Mesodermal cell (in vitro differentiated cells): ENCODE results near the gene DPP6.

Experiments used
- H3K27ac ChIP-seq: 2 replicates; pipeline ENCODE4 v1.7.0; 2013; ENCODE audit warnings: mild to moderate bottlenecking, low read depth, low read length, moderate library complexity; ENCODE audit not compliant: severe bottlenecking
- H3K36me3 ChIP-seq: 2 replicates; pipeline ENCODE4 v1.7.1; 2013; ENCODE audit warnings: mild to moderate bottlenecking, low read length, moderate library complexity; ENCODE audit not compliant: control insufficient read depth, insufficient read depth
- H3K4me1 ChIP-seq: one replicate; pipeline ENCODE4 v1.7.1; 2013; ENCODE audit warnings: mild to moderate bottlenecking, low read length; ENCODE audit not compliant: insufficient read depth, control insufficient read depth, poor library complexity, severe bottlenecking
- H3K4me3 ChIP-seq: 2 replicates; pipeline ENCODE4 v1.7.0; 2013; ENCODE audit warnings: low read length, control low read depth, mild to moderate bottlenecking; ENCODE audit not compliant: insufficient read depth, poor library complexity, severe bottlenecking; ENCODE audit errors: extremely low read depth
- H3K9me3 ChIP-seq: 2 replicates; pipeline ENCODE4 v1.7.1; 2013; ENCODE audit warnings: mild to moderate bottlenecking, low read length, moderate library complexity; ENCODE audit not compliant: control insufficient read depth
- WGBS, 2 experiments: methylation state at CpG; one replicate each; pipeline ENCODE4 v1.1.5; 2013; ENCODE audit warnings: missing lambda C conversion rate in 2 of 2; ENCODE audit not compliant: insufficient coverage in 2 of 2; 5-methylcytosine and 5-hydroxymethylcytosine counted together

DPP6 gene

DNA sequence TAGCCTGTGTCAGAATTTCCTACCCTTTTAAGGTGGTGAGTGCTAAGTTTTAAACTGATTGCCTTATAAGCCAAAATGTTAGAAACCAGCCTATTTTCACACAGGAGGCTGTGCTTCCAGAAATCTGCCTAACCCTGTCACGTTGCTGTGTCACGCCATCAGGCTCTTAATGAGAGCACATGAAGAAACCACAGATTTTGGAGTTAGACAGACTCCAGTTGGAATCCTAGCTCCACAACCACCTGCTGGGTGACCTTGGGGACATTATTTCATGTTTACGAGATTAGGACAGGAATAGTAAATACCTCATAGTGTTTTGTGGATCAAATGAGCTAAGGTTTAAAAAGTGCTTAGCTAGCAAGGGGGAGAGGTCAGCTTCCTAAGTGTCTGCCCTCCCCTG lies 321.8 kb downstream of the DPP6 start:
- Histone ChIP-seq H3K4me1 (peaks cover 6% of the 10 kb centered on the region), H3K4me3 (no peak overlapping the region), H3K27ac (no peak overlapping the region), H3K9me3 (no peaks in the 10 kb centered on the region), H3K36me3 (no peaks in the 10 kb centered on the region)
- 100% methylated on average over 1 of the region's 3 CpGs for WGBS, 2 experiments

DNA sequence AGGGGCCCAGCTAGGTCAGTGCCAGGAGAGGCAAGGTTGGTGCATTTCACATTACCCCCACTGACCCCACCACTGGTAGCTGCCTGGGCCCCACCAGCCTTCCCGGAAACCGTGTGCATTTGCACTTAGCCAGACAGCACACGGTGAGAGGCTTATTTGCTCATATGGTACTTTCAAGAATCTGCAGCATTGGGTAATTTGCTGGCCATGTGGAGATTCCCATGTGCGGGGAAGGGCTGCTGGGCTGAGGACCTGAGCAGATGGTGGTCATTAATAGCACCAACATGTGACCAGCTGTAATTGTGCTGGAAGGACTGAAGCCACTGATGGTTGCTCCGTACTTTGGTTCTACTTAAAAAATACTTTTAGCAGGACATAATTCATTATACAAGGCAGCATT lies 323.8 kb downstream of the DPP6 start:
- Histone ChIP-seq H3K27ac (no peak overlapping the region), H3K4me3 (no peak overlapping the region), H3K9me3 (no peaks in the 10 kb centered on the region), H3K4me1 (peaks cover 6% of the 10 kb centered on the region), H3K36me3 (no peaks in the 10 kb centered on the region)
- 94 to 95% methylated on average over 3 to 4 of the region's 5 CpGs for WGBS, 2 experiments

- no peaks in the 10 kb centered on the region for H3K4me1 ChIP-seq
- no peak overlapping the region for H3K27ac ChIP-seq
- 67 to 86% methylated on average over 3 of the region's 3 CpGs for WGBS, 2 experiments
- H3K4me3 ChIP-seq = no peak overlapping the region
- no peaks in the 10 kb centered on the region for H3K36me3 ChIP-seq
- H3K9me3 ChIP-seq = no peaks in the 10 kb centered on the region
These were observed 328.6 kb downstream of the DPP6 start for GRCh38 chr7:154380771-154381170.

GRCh38 chr7:154383045-154383444 lies 330.8 kb downstream of the DPP6 start:
- WGBS, 2 experiments = 80 to 100% methylated on average over 1 of the region's 3 CpGs

DNA sequence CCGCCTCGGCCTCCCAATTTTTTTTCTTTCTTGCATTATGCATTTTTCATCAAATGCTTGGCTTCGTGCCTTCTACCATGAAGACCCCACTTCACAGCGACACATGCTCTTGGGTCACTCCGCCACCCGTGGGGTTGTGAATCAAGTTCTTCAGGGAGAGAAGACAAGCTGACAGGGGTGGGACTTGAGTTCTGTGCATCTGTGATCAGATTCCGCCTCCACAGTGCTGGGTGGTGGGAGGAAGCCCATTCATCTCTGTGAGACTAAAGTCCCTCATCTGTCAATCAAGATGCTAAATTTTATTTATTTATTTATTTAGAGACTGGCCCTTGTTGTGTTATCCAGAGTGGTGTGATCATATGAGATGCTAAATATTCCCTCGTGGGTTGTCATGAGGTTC lies 333.0 kb downstream of the DPP6 start:
- H3K4me1 ChIP-seq = no peaks in the 10 kb centered on the region
- 64 to 71% methylated on average over 1 of the region's 8 CpGs for WGBS, 2 experiments
- H3K36me3 ChIP-seq = no peaks in the 10 kb centered on the region
- H3K4me3 ChIP-seq = no peak overlapping the region
- no peak overlapping the region for H3K27ac ChIP-seq
- H3K9me3 ChIP-seq = no peaks in the 10 kb centered on the region

More at GRCh38 chr7:154383045-154383444, 330.8 kb downstream of the DPP6 start:
- Histone ChIP-seq H3K4me1 (no peaks in the 10 kb centered on the region), H3K36me3 (no peaks in the 10 kb centered on the region), H3K27ac (no peak overlapping the region), H3K4me3 (no peak overlapping the region), H3K9me3 (no peaks in the 10 kb centered on the region)

GRCh38 chr7:154387252-154387651 lies 335.1 kb downstream of the DPP6 start:
- no peaks in the 10 kb centered on the region for H3K36me3 ChIP-seq
- H3K4me3 ChIP-seq = no peak overlapping the region
- no peaks in the 10 kb centered on the region for H3K9me3 ChIP-seq
- H3K4me1 ChIP-seq = no peaks in the 10 kb centered on the region
- H3K27ac ChIP-seq = no peak overlapping the region

- no peak overlapping the region for H3K27ac ChIP-seq
- WGBS, 2 experiments = 92 to 94% methylated on average over 2 to 4 of the region's 4 CpGs
These were observed 336.2 kb downstream of the DPP6 start for GRCh38 chr7:154388412-154388811.

GRCh38 chr7:154388999-154389398 lies 336.8 kb downstream of the DPP6 start:
- Histone ChIP-seq H3K9me3 (no peaks in the 10 kb centered on the region), H3K27ac (no peak overlapping the region), H3K4me1 (no peaks in the 10 kb centered on the region), H3K4me3 (no peak overlapping the region), H3K36me3 (no peaks in the 10 kb centered on the region)
- WGBS, 2 experiments = 83 to 88% methylated on average over 5 to 8 of the region's 10 CpGs

More at GRCh38 chr7:154388412-154388811, 336.2 kb downstream of the DPP6 start:
- Histone ChIP-seq H3K36me3 (no peaks in the 10 kb centered on the region), H3K4me1 (no peaks in the 10 kb centered on the region), H3K9me3 (no peaks in the 10 kb centered on the region), H3K4me3 (no peak overlapping the region)

DNA sequence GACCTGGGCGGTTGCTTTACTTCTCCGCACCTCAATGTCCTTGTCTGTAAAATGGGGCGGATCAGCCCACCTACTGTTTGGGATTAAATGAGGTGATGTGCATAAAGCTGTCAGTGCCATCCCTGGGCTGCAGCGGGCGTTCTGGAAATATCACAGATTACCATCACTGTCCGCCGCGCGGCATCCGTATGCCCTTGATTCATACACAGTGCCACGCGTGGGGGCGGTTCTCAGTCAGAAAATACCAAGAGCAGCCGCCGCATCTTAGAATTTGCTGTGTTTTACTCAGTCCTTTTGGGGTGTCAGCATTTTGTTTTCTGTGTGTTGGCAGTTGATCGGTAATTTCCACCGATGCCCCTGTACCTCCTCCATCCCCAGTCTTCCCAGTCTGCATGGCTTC lies 338.8 kb downstream of the DPP6 start:
- H3K27ac ChIP-seq = no peak overlapping the region
- no peaks in the 10 kb centered on the region for H3K9me3 ChIP-seq
- no peaks in the 10 kb centered on the region for H3K4me1 ChIP-seq
- no peak overlapping the region for H3K4me3 ChIP-seq
- H3K36me3 ChIP-seq = no peaks in the 10 kb centered on the region
- 91 to 96% methylated on average over 12 to 15 of the region's 17 CpGs for WGBS, 2 experiments

DNA sequence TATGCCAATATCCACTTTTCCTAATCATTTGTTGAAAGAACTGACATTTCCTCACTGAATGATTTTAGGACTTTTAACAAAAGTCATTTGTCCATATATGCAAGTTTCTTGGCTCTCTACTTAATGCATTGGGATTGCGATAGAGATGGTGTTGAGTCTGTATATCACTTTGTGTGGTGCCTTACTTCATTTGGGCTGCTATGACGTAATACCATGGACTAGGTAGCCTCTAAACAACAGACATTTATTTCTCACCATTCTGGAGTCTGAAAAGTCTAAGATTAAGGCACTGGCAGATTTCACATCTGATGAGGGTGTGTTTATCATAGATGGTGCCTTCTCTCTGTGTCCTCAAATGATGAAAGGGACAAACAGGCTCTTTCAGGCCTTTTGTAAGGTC lies 342.6 kb downstream of the DPP6 start:
- no peaks in the 10 kb centered on the region for H3K9me3 ChIP-seq
- no peaks in the 10 kb centered on the region for H3K36me3 ChIP-seq
- H3K27ac ChIP-seq = no peak overlapping the region
- WGBS, 2 experiments = no CpG with 5 or more reads among the region's 2 CpGs
- no peaks in the 10 kb centered on the region for H3K4me1 ChIP-seq
- H3K4me3 ChIP-seq = no peak overlapping the region

DNA sequence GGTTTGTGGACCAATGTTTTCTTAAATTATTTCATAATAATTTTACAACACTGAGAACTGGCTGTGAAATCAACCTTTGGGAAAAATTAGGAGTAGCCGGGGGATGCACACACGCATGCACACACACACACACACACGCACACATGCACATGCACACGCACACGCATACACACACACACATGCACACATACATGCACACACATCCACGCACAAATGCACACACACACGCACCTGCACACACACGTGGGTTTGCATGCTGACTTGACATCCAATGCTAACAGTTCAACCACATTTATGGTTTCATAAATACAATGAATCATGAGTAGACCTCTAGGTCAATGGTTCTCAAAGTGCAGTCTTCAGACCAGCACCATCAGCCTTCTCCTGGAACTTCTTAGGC lies 354.1 kb downstream of the DPP6 start:
- Histone ChIP-seq H3K9me3 (no peaks in the 10 kb centered on the region), H3K4me1 (no peaks in the 10 kb centered on the region), H3K27ac (no peak overlapping the region), H3K4me3 (no peak overlapping the region), H3K36me3 (no peaks in the 10 kb centered on the region)
- WGBS, 2 experiments = 61 to 84% methylated on average over 2 to 8 of the region's 8 CpGs
